HL-60/S4 treated with phorbol 12-myristate 13-acetate at 8.2 ng/mL for 4 days and 3 days (cell line): Measurements from ENCODE around the gene PSMC3IP.
"Not testable (repeated sequence)": the region's sequence is repeated elsewhere in the genome, so short reads cannot be mapped to it uniquely, and the experiment has no call there.

Experiments used
- in situ Hi-C: fragments of 300-500 bp; cut with MboI; formaldehyde crosslinking; loops from 2 replicates; pipeline ENCODE4 v1.15.0; 2022; ENCODE audit warnings: low sequenced_read_pairs

The PSMC3IP gene

DNA sequence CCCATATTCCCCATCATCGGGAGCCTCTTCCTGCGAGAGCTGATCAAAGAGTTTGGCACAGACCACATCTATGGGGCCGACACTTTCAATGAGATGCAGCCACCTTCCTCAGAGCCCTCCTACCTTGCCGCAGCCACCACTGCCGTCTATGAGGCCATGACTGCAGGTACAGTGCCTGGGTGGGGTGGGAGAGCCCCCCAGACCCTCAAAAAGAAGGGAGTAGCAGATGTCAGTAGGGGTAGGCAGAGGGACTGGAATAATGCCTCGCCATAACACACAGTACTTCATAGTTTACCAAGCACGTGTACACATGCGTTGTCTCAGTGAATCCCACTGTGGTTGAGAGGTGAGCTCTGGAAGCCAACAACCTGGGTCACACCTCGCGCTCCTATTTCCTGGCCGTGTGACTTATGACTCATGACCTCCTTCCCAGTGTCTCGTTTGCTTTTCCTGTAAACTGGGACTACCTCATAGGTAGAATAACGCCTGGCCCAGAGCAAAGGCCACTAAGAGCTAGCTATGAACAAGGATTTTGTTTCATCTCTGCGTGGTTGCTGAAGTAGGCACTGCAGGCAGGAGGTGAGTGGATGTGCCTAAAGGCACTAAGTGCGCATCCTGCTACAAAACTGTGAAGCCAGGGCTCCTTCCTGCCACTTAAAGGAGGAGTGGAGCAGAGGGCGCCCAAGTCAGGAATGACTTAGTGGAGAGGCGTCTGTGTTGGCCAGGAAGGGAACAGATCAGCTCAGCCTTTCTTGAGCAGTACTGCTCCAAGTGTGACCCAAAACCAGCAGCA lies 36.3 kb downstream of the PSMC3IP start:
- in situ Hi-C loops, result no loop called here

DNA sequence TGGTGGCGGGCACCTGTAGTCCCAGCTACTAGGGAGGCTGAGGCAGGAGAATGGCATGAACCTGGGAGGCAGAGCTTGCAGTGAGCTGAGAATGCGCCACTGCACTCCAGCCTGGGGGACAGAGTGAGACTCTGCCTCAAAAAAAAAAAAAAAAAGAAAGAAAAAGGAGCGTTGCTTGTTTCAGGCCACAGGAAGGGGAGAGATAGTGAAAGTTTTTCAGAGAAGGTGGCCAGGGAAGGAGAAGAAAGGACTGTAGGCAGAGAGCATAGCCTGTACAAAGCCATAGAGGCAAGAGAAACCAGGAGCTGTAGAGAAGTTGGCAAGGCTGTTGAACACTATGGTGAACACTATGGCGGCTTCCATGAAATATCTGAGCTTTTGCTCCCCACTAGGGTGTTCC lies 37.0 kb downstream of the PSMC3IP start:
- in situ Hi-C loops, result not testable (repeated sequence)

DNA sequence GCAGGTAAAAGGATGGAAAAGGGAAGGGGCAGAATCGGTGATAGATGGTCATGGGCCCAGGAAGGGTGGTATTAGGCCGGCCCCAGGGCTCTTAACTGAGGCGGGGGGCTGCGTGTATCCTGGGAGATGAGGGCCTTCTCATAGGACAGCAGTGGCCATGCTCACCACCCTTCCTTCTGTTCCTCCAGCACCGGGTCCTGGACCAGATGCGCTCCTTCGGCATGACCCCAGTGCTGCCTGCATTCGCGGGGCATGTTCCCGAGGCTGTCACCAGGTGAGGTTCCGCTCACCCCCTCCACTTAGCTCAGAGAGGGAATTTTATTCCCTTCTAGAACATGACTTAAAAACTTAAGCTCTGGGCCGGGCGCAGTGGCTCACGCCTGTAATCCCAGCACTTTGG lies 39.0 kb downstream of the PSMC3IP start:
- in situ Hi-C loops, result no loop called here

DNA sequence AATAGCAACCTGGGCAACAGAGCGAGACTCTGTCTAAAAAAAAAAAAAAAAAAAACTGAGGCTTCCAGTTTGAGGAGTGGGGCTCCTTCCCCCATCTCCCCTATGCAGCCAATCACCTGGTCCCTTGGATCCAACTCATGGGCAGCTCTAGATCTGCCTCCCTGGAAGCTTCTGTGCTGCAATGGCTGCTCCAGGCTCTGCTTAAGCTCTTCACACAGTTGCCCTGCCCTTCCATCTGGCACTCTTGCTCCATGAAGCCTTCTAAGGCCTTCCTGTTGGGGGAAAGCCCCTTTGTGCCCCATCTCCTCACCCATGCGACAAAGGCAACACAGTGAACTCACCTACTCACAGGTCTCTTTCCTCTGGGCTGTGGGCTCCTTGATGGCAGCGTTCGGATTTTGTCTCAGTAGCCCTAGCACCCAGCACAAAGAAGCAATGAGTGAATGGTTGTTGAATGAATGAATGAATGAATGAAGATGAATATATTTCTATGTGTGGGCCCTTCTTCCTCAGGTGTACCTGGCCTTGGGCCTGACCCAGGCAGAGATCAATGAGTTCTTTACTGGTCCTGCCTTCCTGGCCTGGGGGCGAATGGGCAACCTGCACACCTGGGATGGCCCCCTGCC lies 39.6 kb downstream of the PSMC3IP start:
- in situ Hi-C loops, result no loop called here

DNA sequence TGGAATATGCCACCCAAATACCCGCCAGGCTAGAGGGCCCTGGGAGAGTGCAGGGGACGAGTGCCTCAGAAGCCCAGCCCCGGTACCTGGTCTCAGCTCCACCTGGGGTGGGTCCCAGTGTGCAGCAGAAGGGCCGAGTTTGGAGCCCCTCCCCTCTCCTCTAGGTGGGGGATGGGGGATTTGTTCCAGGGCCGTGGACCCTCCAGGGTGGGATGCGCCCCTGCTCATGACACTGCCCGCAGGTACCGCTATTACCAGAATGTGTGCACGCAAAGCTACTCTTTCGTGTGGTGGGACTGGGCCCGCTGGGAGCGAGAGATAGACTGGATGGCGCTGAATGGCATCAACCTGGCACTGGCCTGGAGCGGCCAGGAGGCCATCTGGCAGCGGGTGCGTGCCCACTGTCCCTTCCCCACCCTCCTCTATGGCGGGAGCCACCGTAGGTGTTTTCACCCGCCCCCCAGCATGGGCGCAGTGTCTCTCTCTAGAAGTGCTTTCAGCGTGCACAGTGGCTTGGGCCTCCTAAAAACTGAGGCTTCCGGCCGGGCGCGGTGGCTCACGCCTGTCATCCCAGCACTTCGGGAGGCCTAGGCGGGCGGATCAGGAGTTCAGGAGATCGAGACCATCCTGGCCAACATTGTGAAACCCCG lies 40.2 kb downstream of the PSMC3IP start:
- in situ Hi-C loops, result no loop called here

DNA sequence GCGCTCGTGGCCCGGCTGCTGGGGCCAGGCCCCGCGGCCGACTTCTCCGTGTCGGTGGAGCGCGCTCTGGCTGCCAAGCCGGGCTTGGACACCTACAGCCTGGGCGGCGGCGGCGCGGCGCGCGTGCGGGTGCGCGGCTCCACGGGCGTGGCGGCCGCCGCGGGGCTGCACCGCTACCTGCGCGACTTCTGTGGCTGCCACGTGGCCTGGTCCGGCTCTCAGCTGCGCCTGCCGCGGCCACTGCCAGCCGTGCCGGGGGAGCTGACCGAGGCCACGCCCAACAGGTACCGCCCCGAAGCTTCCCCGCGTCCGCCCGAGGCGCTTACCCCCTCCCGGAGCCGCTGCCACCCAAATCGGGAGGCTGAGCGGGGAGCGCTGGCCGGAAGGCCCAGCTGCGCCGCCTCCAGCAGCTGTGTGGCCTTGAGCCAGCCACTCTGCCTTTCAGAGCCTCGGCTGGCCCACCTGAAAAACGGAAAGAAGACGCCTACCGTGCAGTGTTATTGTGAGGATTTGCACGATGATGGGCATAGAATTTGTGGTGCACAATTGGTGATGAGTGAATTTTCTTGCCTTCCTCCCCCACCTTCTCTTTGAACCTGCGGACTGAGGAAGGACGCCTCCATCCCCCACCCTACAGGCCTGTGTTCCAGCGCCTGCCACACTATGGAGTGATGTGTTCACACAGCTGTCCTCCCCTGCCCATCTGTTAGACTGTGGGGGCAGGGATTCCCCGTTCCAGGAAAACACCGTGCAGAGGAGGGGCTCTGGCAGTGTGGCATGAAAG lies 41.0 kb downstream of the PSMC3IP start:
- in situ Hi-C loops, result no loop called here

DNA sequence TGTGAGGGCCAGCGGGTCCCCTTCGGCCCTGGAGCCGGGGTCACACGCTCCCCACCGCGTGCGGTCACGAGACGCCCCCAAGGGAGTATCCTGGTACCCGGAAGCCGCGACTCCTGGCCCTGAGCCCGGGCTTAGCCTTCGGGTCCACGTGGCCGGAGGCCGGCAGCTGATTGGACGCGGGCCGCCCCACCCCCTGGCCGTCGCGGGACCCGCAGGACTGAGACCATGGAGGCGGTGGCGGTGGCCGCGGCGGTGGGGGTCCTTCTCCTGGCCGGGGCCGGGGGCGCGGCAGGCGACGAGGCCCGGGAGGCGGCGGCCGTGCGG lies 41.5 kb downstream of the PSMC3IP start, which contains the start of gene NAGLU:
TSS of gene NAGLU (plus strand) at position 194 of the 324 bp plus-strand sequence. CDS start at position 226, 32 bp downstream.
- in situ Hi-C loops, result no loop called here

DNA sequence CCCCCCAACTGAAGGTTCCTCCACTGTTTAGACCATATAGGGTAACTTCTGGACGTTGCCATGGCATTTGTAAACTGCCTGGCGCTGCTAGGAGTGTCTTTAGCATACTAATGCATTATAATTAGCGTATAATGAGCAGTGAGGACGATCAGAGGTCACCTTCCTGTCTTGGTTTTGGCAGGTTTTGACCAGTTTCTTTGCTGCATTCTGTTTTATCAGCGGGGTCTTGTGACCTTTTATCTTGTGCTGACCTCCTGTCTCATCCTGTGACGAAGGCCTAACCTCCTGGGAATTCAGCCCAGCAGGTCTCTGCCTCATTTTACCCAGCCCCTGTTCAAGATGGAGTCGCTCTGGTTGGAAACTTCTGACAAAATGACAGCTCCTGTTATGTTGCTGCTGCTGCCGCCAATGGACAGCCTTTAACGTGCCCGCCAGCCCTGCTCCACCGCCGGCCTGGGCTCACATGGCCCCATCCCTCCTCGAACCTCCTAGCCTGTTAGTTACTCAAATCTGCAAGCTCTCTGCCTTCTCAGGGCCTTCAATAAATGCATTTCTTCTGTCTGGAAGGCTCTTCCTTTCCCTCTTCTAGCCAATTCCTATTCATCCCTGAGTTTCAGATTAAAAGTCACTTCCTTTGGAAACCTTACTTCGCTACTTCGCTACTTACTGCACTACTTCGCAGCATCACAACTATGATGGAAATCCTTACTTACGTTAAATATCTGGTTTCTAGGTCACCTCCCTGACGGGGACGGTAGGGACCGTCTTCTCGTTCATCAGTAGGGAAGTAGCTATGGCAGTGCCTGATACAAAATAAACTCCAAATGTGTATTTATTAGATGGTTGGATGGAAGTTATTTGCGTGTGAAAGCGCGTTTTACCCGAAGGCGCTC lies 42.1 kb downstream of the PSMC3IP start:
- in situ Hi-C loops, result no loop called here

DNA sequence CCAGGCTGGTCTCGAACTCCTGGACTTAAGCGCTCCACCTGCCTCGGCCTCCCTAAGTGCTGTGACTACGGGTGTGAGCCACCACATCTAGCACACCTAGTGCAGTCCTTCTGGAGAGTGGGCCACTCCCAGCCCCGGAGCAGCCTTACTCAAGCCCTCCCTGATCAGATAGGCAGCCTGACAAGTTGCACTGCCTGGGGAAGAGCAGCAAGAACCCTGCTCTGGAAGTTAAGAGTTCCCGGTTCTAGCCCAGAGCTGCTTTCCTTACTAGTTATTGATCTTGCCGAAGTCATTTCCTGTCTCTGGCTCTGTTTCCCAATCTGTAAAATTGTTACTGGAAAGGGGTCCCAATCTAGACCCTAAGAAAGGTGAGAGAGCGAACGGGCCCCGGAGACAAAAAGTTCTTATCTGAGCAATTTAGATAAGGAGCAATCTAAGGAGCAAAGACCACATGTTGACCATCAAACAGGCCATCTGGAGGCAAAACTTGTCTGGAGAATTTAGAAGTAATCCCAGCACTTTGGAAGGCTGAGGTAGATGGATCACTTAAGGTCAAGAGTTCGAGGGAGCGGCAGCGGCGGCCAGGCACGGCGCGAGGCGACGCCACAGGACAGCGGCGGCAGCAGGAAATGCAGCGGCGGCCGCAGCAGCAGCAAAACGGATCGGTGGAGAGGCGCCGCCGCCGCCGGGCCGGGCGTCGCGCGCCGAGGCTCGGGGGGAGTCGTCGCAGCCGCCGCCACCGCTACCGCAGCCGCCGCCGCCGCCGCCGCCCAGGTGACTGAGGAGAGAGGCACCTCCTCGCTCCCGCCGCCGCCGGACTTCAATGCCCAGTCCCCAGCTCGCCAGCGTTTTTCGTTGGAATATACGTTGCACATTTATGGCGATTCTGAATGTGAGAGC lies 45.8 kb downstream of the PSMC3IP start:
- in situ Hi-C loops, result no loop called here

DNA sequence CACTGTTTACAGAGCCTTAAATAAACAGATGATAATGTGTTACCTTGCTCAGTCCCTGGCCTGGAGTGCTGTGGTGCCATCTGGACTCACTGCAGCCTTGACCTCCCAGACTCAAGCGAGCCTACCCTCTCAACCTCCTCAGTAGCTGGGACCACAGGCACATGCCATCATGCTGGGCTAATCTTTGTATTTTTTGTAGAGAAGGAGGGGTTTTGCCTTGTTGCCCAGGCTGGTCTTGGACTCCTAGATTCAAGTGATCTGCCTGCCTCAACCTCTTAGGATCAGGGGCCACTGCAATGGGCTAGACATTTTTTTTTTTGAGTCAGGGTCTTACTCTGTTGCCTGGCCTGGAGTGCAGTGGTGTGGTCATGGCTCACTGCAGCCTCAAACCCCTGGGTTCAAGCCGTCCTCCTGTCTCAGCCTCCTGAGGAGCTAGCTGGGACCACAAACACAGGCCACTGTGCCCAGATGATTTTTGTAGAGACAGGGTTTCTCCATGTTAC lies 46.5 kb downstream of the PSMC3IP start:
- in situ Hi-C loops, result no loop called here

DNA sequence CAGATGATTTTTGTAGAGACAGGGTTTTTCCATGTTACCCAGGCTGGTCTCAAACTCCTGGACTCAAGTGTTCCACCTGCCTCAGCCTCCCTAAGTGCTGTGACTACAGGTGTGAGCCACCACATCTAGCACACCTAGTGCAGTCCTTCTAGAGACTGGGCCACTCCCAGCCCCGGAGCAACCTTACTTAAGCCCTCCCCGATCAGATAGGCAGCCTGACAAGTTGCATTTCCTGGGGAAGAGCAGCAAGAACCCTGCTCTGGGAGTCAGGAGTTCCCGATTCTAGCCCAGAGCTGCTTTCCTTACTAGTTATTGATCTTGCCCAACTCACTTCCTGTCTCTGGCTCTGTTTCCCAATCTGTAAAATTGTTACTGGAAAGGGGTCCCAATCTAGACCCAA lies 48.5 kb downstream of the PSMC3IP start:
- in situ Hi-C loops, result no loop called here

DNA sequence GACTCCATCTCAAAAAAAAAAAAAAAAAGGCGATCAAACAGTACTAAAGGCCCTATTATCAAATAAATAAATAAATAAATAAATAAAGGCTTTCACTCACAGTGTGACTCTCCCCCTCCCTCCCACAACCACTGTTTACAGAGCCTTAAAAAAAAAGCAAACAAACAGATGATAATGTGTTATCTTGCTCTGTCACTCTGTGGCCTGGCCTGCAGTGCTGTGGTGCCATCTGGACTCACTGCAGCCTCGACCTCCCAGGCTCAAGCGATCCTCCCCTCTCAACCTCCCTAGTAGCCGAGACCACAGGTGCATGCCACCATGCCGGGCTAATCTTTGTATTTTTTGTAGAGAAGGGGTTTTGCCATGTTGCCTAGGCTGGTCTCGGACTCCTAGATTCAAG lies 49.6 kb downstream of the PSMC3IP start:
- in situ Hi-C loops, result no loop called here

DNA sequence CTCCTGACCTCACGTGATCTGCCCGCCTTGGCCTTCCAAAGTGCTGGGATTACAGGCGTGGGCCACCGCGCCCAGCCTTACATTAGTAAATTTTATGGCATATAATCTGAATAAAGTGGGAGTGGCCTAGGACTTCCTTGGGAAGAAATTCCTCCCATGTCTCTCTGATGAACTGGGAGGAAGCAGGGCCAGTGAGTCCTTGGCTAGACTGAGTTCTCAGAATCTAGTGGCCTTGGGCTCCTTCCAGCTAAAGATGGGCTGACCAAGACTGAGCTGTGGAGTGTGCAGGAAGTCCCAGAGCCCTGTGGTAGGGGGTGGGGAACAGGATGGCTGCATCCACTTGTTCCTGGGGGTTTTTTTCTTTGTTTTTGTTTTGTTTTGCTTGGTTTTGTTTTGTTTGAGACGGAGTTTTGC lies 51.5 kb downstream of the PSMC3IP start:
- in situ Hi-C loops, result no loop called here

DNA sequence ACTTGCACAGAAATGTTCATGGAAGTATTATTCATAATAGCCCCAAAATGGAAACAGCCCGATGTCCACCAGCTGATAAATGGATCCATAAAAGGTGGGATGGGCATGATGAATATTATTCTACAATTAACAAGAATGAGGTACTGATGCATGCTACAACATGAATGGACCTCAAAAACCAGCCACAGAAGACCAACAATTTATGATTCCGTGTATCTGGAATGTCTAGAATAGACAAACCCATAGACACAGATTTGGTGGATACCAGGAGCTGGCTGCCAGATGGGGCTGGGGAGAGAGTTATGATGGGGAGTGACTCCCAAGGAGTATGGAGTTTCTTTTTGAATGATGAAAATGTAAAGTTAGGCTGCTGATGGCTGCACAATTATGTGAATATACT lies 52.3 kb downstream of the PSMC3IP start:
- in situ Hi-C loops, result no loop called here

DNA sequence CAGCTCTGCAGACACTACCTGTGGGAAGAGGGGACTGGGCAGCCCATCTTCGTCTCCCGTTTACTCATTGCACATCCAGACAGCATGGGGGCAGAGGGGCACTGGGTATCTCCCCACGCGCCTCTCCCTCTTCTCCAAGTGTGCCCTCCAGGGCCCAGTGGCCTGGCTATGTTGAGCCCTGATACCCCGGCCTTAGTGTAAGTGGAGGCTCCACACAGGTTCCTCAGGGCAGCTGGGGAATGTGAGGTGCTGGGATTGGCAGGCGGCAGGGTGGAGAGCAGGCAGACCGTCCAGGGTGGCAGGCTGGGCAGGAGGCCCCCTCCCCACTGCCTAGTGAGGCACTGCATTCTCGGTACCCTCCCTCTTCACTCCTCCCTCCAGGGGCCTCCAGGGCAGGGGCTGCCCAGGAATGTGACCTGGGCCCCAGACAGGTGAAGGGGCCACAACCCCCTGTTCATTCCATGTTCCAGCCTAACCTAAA lies 54.7 kb downstream of the PSMC3IP start:
- in situ Hi-C loops, result no loop called here
